ENCODE data around the gene MAMSTR.

DNA sequence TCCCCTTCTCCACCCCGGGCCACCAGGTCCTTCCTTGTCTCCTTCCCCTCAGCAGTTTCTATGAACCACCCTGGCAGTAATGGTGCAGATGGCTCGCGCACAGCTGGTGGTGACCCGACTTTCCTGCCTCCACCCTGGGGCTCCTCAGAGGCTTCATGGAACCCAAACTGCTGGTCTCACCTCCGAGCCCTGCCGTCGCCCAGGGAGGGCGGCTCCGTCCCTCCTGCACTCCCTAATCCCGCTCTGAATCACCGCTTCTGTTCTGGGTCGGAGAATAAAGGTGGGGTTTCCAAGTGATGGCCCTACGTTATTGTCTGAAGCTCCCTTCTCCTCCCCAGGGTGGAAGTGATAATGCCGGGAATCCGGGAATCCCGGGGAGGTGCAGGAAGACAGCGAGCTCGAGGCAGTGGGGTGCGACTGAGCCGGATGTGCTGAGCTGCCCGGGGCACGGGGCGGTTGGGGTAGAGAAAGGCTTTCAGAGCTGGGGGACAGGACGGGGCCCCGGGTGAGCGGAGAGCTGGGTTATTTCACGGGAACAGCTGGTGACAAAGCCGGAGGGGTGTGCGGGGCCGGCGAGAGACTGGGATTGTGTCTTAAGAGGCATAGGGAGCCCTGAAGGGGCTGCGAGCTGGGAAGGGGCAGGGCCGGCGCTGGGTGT, 23.0 kb downstream of the MAMSTR start:
- no peak for TF ChIP-seq CTCF (IDR thresholded peaks at IDR 0.05; ENCODE audit: low read length)
- TF ChIP-seq EZH2 (IDR thresholded peaks at IDR 0.05; ENCODE audit: borderline replicate concordance, low read length): no peak
